ENCODE results near the gene NCMAP.

DNA sequence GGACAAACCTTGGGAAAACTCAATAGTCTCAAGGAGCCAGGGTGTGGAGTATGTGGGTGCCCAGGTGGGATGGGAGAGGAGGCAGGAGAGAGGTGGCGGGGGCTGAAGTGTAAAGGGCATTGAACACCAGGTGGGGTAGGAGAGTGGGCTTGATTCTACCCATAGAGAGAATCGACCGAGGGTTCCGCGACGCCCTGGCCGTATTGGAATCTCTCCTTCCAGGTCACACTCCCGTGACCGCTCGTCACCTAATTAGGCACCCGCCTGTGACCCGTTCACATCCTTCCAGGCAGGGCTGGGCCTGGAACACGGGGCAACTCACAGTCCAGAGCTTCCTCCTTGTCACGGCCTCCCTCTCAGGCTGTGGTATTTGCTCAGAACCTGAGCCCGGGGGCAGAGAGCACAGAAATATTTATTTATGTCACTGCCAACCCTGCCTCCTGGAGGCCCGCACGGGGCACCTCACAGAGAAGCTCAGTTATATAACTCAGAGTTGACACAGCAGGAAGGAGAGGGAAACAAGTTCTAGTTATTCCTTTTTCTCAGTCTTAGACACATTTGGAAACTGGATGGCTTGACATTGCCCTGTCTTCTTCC, 12.0 kb downstream of the NCMAP start:
- TF ChIP-seq, protein P1, sequence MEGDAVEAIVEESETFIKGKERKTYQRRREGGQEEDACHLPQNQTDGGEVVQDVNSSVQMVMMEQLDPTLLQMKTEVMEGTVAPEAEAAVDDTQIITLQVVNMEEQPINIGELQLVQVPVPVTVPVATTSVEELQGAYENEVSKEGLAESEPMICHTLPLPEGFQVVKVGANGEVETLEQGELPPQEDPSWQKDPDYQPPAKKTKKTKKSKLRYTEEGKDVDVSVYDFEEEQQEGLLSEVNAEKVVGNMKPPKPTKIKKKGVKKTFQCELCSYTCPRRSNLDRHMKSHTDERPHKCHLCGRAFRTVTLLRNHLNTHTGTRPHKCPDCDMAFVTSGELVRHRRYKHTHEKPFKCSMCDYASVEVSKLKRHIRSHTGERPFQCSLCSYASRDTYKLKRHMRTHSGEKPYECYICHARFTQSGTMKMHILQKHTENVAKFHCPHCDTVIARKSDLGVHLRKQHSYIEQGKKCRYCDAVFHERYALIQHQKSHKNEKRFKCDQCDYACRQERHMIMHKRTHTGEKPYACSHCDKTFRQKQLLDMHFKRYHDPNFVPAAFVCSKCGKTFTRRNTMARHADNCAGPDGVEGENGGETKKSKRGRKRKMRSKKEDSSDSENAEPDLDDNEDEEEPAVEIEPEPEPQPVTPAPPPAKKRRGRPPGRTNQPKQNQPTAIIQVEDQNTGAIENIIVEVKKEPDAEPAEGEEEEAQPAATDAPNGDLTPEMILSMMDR (IDR thresholded peaks at IDR 0.05), result no peak
- TF ChIP-seq POLR2A (IDR thresholded peaks at IDR 0.05) (no peak), POLR2AphosphoS5 (IDR thresholded peaks at IDR 0.05) (no peak)

Measured in sigmoid colon (tissue), 4 donors.